ENCODE measurements around the gene BSND. TPM values are rescaled to one million over a fixed set of nuclear protein-coding genes. Genes with fewer than 3 reads are reported as not detected.

The BSND gene
- total RNA-seq, 1 experiment from 2014 or later, result not detected

- H3K36me3 ChIP-seq (ENCODE audit: control insufficient read depth, insufficient read depth, low read length), result peaks cover 1% of the 10 kb centered on the region; the same call in 1 of the 2 replicates
- TSS peak; percentile 19 for BruUV-seq (replicated peaks)
- peaks cover 9% of the 10 kb centered on the region for H3K4me1 ChIP-seq
- Mint-ChIP-seq H3K27me3 (ENCODE audit: insufficient read depth, unreplicated experiment) (no peaks in the 10 kb centered on the region), H3K36me3 (ENCODE audit: insufficient read depth, unreplicated experiment) (peaks cover 12% of the 10 kb centered on the region), H3K9me3 (ENCODE audit: unreplicated experiment) (no peaks in the 10 kb centered on the region), H3K4me1 (ENCODE audit: low read depth, unreplicated experiment) (peaks cover 13% of the 10 kb centered on the region), H3K27ac (ENCODE audit: unreplicated experiment) (peak within 1 kb of the TSS; percentile 72), H3K4me3 (ENCODE audit: unreplicated experiment) (peak within 1 kb of the TSS; percentile 95)
- no peak for TF ChIP-seq CTCF (IDR thresholded peaks at IDR 0.05; ENCODE audit: insufficient read depth in 1 of 2, low read depth in 1 of 2, low read length in 1 of 2, severe bottlenecking in 1 of 2, unreplicated experiment in 1 of 2)
- CTCF ChIA-PET, result no interaction called here
- peak; percentile 82 to 85 for DNase-seq
- H3K9me3 ChIP-seq, result no peaks in the 10 kb centered on the region
- no peaks in the 10 kb centered on the region for H3K27me3 ChIP-seq (replicated peaks; ENCODE audit: control insufficient read depth, insufficient read depth, low read length)
- peak within 1 kb of the TSS; percentile 96 for H3K4me3 ChIP-seq (ENCODE audit: low read depth, low read length)
- POLR2A ChIA-PET, result no interaction called here
- intact Hi-C loops (cut with micrococcal nuclease; ENCODE audit: unreplicated experiment), result no loop called here
These were observed 40.8 kb downstream of the BSND start, which contains the start of gene PCSK9 for GRCh38 chr1:55039342-55040082. Gene PCSK9, plus strand, starts transcription at chr1:55039548. Its CDS starts 290 bp downstream, at chr1:55039838.

- intact Hi-C loops (cut with micrococcal nuclease; ENCODE audit: unreplicated experiment), result no loop called here
These were observed 41.6 kb downstream of the BSND start for GRCh38 chr1:55040083-55040932.

More at GRCh38 chr1:55040083-55040932, 41.6 kb downstream of the BSND start:
- peak overlapping the region; percentile 96 for H3K4me3 ChIP-seq (ENCODE audit: low read depth, low read length)
- peaks cover 13% of the 10 kb centered on the region for H3K4me1 Mint-ChIP-seq (ENCODE audit: low read depth, unreplicated experiment)
- ChIA-PET CTCF (interaction anchor here (0.9 kb wide), 2 partner anchors 18 to 31 kb away, joined by 3 to 4 read pairs; no protein-coding TSS in a partner anchor), POLR2A (no interaction called here)
- H3K9me3 ChIP-seq, result no peaks in the 10 kb centered on the region
- no TSS peak for BruUV-seq (replicated peaks)
- H3K36me3 ChIP-seq (ENCODE audit: control insufficient read depth, insufficient read depth, low read length), result peaks cover 4% of the 10 kb centered on the region
- no peaks in the 10 kb centered on the region for H3K27me3 ChIP-seq (replicated peaks; ENCODE audit: control insufficient read depth, insufficient read depth, low read length)
- DNase-seq, result peak in 1 of 2 experiments; percentile 20
- TF ChIP-seq CTCF (IDR thresholded peaks at IDR 0.05; ENCODE audit: insufficient read depth in 1 of 2, low read depth in 1 of 2, low read length in 1 of 2, severe bottlenecking in 1 of 2, unreplicated experiment in 1 of 2), result no peak
- no peaks in the 10 kb centered on the region for H3K27me3 Mint-ChIP-seq (ENCODE audit: insufficient read depth, unreplicated experiment)
- H3K9me3 Mint-ChIP-seq (ENCODE audit: unreplicated experiment), result no peaks in the 10 kb centered on the region
- peak overlapping the region; percentile 95 for H3K4me3 Mint-ChIP-seq (ENCODE audit: unreplicated experiment)
- peak overlapping the region; percentile 72 for H3K27ac Mint-ChIP-seq (ENCODE audit: unreplicated experiment)
- peaks cover 9% of the 10 kb centered on the region for H3K4me1 ChIP-seq
- H3K36me3 Mint-ChIP-seq (ENCODE audit: insufficient read depth, unreplicated experiment), result peaks cover 12% of the 10 kb centered on the region

All from Caco-2 (cell line).